ENCODE data around the gene SETX. TPM values are rescaled to one million over a fixed set of nuclear protein-coding genes. Genes with fewer than 3 reads are reported as not detected.

Gene SETX
- total RNA-seq, 1 donor from 2014 or later: 47.2 TPM

DNA sequence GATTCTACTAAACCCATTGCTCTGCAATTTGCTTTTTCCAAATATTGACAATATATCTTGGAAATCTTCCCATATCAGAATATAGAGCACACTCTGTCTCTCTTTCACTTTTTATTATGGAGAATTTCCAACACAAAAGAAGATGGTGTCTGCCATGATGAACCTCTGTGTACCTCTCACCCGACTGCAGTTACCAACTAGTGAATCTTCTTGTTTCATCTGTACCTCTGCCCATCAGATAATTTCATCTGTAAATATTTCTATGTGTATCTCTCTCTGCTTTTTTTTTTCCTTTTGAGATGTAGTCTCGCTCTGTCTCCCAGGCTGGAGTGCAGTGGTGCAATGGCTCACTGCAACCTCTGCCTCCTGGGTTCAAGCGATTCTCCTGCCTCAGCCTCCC lies 130.1 kb downstream of the SETX start:
- Mint-ChIP-seq H3K4me3 (ENCODE audit: low read depth) (no peak overlapping the region), H3K9me3 (ENCODE audit: low read depth) (no peaks in the 10 kb centered on the region), H3K27ac (no peak overlapping the region), H3K36me3 (ENCODE audit: insufficient read depth) (no peaks in the 10 kb centered on the region), H3K4me1 (ENCODE audit: low read depth) (no peaks in the 10 kb centered on the region), H3K27me3 (peaks cover 24% of the 10 kb centered on the region)
- no peak for DNase-seq (ENCODE audit: low spot score, unreplicated experiment)
- TF ChIP-seq CTCF (IDR thresholded peaks at IDR 0.05; ENCODE audit: unreplicated experiment): no peak

- no peaks in the 10 kb centered on the region for H3K9me3 Mint-ChIP-seq (ENCODE audit: low read depth)
- no peak overlapping the region for H3K27ac Mint-ChIP-seq
- H3K4me3 Mint-ChIP-seq (ENCODE audit: low read depth): no peak overlapping the region
- H3K27me3 Mint-ChIP-seq: peaks cover 25% of the 10 kb centered on the region
- no peak for DNase-seq (ENCODE audit: low spot score, unreplicated experiment)
- no peaks in the 10 kb centered on the region for H3K36me3 Mint-ChIP-seq (ENCODE audit: insufficient read depth)
- H3K4me1 Mint-ChIP-seq (ENCODE audit: low read depth): no peaks in the 10 kb centered on the region
- no peak for TF ChIP-seq CTCF (IDR thresholded peaks at IDR 0.05; ENCODE audit: unreplicated experiment)
Observed at GRCh38 chr9:132221941-132222340, 132.8 kb downstream of the SETX start.

DNA sequence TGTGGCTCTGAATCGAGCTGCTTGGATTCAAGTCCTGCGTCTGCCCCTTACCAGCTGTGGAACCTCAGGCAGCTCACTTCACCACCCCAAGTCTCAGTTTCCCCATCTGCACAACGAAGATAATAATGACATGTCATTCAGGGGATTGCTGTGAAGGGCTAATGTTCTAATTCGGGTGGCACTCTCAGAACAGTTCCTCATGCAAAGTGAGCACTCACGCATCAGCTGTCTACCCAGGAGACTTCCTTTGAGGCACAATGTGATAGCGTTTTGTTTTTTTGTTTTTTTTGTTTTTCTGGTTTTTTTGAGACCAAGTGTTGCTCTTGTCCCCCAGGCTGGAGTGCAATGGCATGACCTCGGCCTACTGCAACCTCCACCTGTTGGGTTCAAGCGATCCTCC lies 136.6 kb downstream of the SETX start:
- DNase-seq (ENCODE audit: low spot score, unreplicated experiment): no peak
- H3K27me3 Mint-ChIP-seq: peaks cover 18% of the 10 kb centered on the region
- no peaks in the 10 kb centered on the region for H3K36me3 Mint-ChIP-seq (ENCODE audit: insufficient read depth)
- TF ChIP-seq CTCF (IDR thresholded peaks at IDR 0.05; ENCODE audit: unreplicated experiment): no peak
- H3K4me3 Mint-ChIP-seq (ENCODE audit: low read depth): no peak overlapping the region
- H3K9me3 Mint-ChIP-seq (ENCODE audit: low read depth): no peaks in the 10 kb centered on the region
- no peaks in the 10 kb centered on the region for H3K4me1 Mint-ChIP-seq (ENCODE audit: low read depth)
- no peak overlapping the region for H3K27ac Mint-ChIP-seq

DNA sequence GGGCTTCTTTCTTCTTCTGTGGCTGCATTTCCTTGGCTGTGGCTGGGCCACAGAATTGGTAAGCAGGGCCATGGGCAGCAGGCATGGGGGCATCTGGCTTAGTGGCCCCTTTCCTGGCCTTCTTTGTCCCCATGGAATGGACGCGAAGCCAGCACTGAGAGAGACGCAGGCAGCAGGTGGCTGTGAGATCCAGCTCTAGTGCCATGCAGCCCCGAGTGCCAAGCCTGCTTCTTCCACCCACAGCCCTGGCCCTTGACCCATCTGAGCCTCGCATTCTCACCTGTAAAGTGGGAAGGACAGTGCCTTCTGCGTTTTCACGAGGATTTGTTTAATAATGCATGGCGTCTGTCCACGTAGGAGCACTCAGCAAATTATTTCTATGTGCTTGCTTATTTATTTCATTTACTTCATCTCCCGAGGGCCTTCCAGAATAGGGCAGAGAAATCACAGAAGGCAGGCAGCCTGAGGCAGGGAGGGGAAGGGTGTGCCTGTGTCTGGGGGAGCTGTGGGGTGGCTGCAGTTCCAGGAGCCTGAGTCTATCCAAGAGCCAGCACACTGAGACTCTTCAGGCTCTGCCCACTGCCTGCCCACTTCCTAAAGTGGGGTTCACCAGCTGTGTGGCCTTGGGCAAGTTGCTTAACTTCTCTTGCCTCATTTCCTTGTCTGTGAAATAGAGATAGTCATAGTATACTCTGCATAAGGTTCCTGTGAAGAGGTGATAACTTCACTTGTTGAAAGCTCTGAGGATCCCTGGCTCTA lies 137.7 kb downstream of the SETX start:
- Mint-ChIP-seq H3K4me3 (ENCODE audit: low read depth) (no peak overlapping the region), H3K4me1 (ENCODE audit: low read depth) (no peaks in the 10 kb centered on the region), H3K9me3 (ENCODE audit: low read depth) (no peaks in the 10 kb centered on the region), H3K27me3 (peaks cover 16% of the 10 kb centered on the region), H3K27ac (no peak overlapping the region), H3K36me3 (ENCODE audit: insufficient read depth) (no peaks in the 10 kb centered on the region)
- TF ChIP-seq CTCF (IDR thresholded peaks at IDR 0.05; ENCODE audit: unreplicated experiment): no peak
- DNase-seq (ENCODE audit: low spot score, unreplicated experiment): no peak

DNA sequence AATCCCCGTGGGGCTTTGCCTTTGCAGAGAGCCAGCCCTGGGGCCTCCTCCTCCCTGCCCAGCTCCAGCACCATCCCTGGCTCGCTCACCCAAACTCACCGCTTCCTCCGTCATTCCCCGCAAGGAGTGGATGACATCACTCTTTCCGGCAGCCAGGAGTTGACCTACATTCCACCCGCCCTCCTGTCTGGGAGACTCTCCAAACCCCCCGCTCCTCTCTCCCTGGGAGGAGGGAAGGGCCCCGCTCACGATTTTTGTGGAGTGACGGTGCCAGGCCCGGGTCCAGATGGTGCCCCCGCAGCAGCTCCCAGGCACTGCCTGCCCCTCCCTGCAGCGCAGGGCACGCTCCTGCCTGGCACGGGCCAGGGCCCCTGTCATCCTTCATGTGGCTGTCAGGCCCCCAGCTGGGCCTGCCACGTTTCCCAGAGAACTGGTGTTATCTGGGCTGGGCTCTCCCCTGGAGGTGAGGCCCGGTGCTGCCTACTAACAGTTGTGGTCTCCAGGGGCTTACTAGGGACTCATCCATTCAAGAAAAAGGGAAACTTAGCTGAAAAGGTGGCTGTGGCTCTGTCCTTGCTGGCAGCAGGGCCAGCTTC lies 140.7 kb downstream of the SETX start:
- H3K4me1 Mint-ChIP-seq (ENCODE audit: low read depth): no peaks in the 10 kb centered on the region
- DNase-seq (ENCODE audit: low spot score, unreplicated experiment): peak; percentile 22
- no peaks in the 10 kb centered on the region for H3K36me3 Mint-ChIP-seq (ENCODE audit: insufficient read depth)
- peak overlapping the region; percentile 59 for H3K27ac Mint-ChIP-seq
- TF ChIP-seq CTCF (IDR thresholded peaks at IDR 0.05; ENCODE audit: unreplicated experiment): peak; percentile 29
- no peak overlapping the region for H3K4me3 Mint-ChIP-seq (ENCODE audit: low read depth)
- peaks cover 16% of the 10 kb centered on the region for H3K27me3 Mint-ChIP-seq
- H3K9me3 Mint-ChIP-seq (ENCODE audit: low read depth): no peaks in the 10 kb centered on the region
